GM23338 (cell line): ENCODE data around the gene ECHDC3. TPM values are rescaled to one million over a fixed set of nuclear protein-coding genes. Genes with fewer than 3 reads are reported as not detected.

Experiments used
- ATAC-seq: fragments of 200-7000 bp; cut with Tn5 transposase; 3 replicates; pipeline ENCODE4 v1.9.1; 2020
- DNase-seq: peaks from one replicate; pipeline ENCODE4 v3.0.0-alpha.2; 2015; ENCODE audit warnings: low spot score
- H2AFZ ChIP-seq: fragments of 200-600 bp; sonication (generic); 2 replicates; pipeline ENCODE4 v1.8.0; 2016; ENCODE audit warnings: antibody characterized with exemption, mild to moderate bottlenecking, moderate library complexity
- H3F3A ChIP-seq: fragments of 200-600 bp; sonication (generic); replicated peaks from 2 replicates; pipeline ENCODE4 v1.8.0; 2017; ENCODE audit warnings: antibody characterized with exemption, mixed run types, low read depth
- H3K27ac ChIP-seq: fragments of 200-600 bp; sonication (generic); 2 replicates; pipeline ENCODE4 v1.6.1; 2016; ENCODE audit warnings: low read depth
- H3K27me3 ChIP-seq: fragments of 200-600 bp; sonication (generic); 2 replicates; pipeline ENCODE4 v1.8.0; 2016; ENCODE audit warnings: mild to moderate bottlenecking, mixed run types, moderate library complexity; ENCODE audit not compliant: insufficient read depth
- H3K36me3 ChIP-seq: fragments of 200-600 bp; sonication (generic); 2 replicates; pipeline ENCODE4 v1.8.0; 2016; ENCODE audit warnings: mild to moderate bottlenecking; ENCODE audit not compliant: insufficient read depth
- H3K4me1 ChIP-seq: fragments of 200-600 bp; sonication (generic); 2 replicates; pipeline ENCODE4 v1.8.0; 2016; ENCODE audit warnings: mild to moderate bottlenecking, moderate library complexity; ENCODE audit not compliant: insufficient read depth
- H3K4me2 ChIP-seq: fragments of 200-600 bp; sonication (generic); 2 replicates; pipeline ENCODE4 v1.7.1; 2017; ENCODE audit warnings: mixed run types
- H3K4me3 ChIP-seq: fragments of 200-600 bp; sonication (generic); 2 replicates; pipeline ENCODE4 v1.6.1; 2016; ENCODE audit warnings: mixed run types
- H3K79me2 ChIP-seq: fragments of 200-600 bp; sonication (generic); replicated peaks from 2 replicates; pipeline ENCODE4 v1.8.0; 2017; ENCODE audit warnings: mild to moderate bottlenecking; ENCODE audit not compliant: insufficient read depth
- H3K9me2 ChIP-seq: fragments of 200-600 bp; sonication (generic); 2 replicates; pipeline ENCODE4 v1.8.0; 2017; ENCODE audit not compliant: insufficient read depth
- H4K20me1 ChIP-seq: fragments of 200-600 bp; sonication (generic); replicated peaks from 2 replicates; pipeline ENCODE4 v1.8.0; 2017; ENCODE audit warnings: mild to moderate bottlenecking; ENCODE audit not compliant: insufficient read depth
- H3K27ac Mint-ChIP-seq: 2 replicates; pipeline ENCODE4 v1.8.0; 2020; ENCODE audit warnings: inconsistent platforms, mild to moderate bottlenecking, moderate library complexity, mixed read lengths
- H3K27me3 Mint-ChIP-seq: 3 replicates; pipeline ENCODE4 v1.8.0; 2022; ENCODE audit warnings: low read depth, mild to moderate bottlenecking, moderate library complexity, mixed read lengths, inconsistent platforms; ENCODE audit not compliant: insufficient read depth, poor library complexity
- H3K36me3 Mint-ChIP-seq: 3 replicates; pipeline ENCODE4 v1.8.0; 2021; ENCODE audit warnings: low read depth, mild to moderate bottlenecking, inconsistent platforms, moderate library complexity, mixed read lengths
- H3K4me1 Mint-ChIP-seq: 3 replicates; pipeline ENCODE4 v1.8.0; 2020; ENCODE audit warnings: mild to moderate bottlenecking, inconsistent platforms, mixed read lengths
- H3K4me3 Mint-ChIP-seq: 3 replicates; pipeline ENCODE4 v1.8.0; 2021; ENCODE audit warnings: moderate library complexity, mild to moderate bottlenecking, inconsistent platforms, mixed read lengths
- H3K9me3 Mint-ChIP-seq: 3 replicates; pipeline ENCODE4 v1.8.0; 2020; ENCODE audit warnings: moderate library complexity, mild to moderate bottlenecking, inconsistent platforms, mixed read lengths
- CREB1 ChIP-seq: fragments of 250-450 bp; sonication (Bioruptor Pico); IDR thresholded peaks from 2 replicates; pipeline ENCODE4 v1.5.0; 2020; ENCODE audit warnings: low read depth, mild to moderate bottlenecking, moderate library complexity
- CTCF ChIP-seq, 2 experiments: fragments of 200-600 bp in 1 of 2; sonication (generic) in 1 of 2; conservative IDR thresholded peaks; 2 replicates each; pipeline versions ENCODE4 v1.5.1 to v1.6.1; 2016 to 2017; ENCODE audit warnings: antibody characterized with exemption in 2 of 2, low read depth in 2 of 2, mild to moderate bottlenecking in 2 of 2, moderate library complexity in 1 of 2
- EZH2 ChIP-seq: fragments of 200-600 bp; sonication (generic); IDR thresholded peaks from one replicate; pipeline ENCODE4 v1.8.0; 2017; ENCODE audit warnings: antibody characterized with exemption, mild to moderate bottlenecking, low read depth; ENCODE audit not compliant: unreplicated experiment
- EZH2phosphoT487 ChIP-seq: fragments of 200-600 bp; sonication (generic); IDR thresholded peaks from one replicate; pipeline ENCODE4 v1.8.1; 2018; ENCODE audit warnings: antibody characterized with exemption; ENCODE audit not compliant: unreplicated experiment
- JUNB ChIP-seq: IDR thresholded peaks from one replicate; pipeline ENCODE4 v1.6.1; 2016; ENCODE audit warnings: antibody characterized with exemption; ENCODE audit not compliant: unreplicated experiment
- POLR2AphosphoS5 ChIP-seq: IDR thresholded peaks from 2 replicates; pipeline ENCODE4 v1.6.1; 2016; ENCODE audit warnings: antibody characterized with exemption, low read depth
- REST ChIP-seq: IDR thresholded peaks from one replicate; pipeline ENCODE4 v1.6.1; 2018; ENCODE audit warnings: antibody characterized with exemption; ENCODE audit not compliant: unreplicated experiment
- STAT1 ChIP-seq: IDR thresholded peaks from one replicate; pipeline ENCODE4 v1.6.1; 2016; ENCODE audit warnings: antibody characterized with exemption; ENCODE audit not compliant: unreplicated experiment
- ZNF114 ChIP-seq: fragments of 250-450 bp; sonication (Bioruptor Pico); IDR thresholded peaks from 2 replicates; pipeline ENCODE4 v1.5.0; 2020; ENCODE audit warnings: mild to moderate bottlenecking, moderate library complexity
- ZNF331 ChIP-seq: fragments of 250-450 bp; sonication (Bioruptor Pico); IDR thresholded peaks from 2 replicates; pipeline ENCODE4 v1.5.0; 2020; ENCODE audit warnings: low read depth, mild to moderate bottlenecking, moderate library complexity
- polyA plus RNA-seq: library from polyadenylated mRNA; unstranded; fragments of >200 nt; fragmentation: Nextera tagmentation; extraction: Ambion mirVana; gene quantifications from 2 replicates; pipeline ENCODE4 v1.2.1, GENCODE V29; 2016
- total RNA-seq: library from RNA; depleted of rRNA; stranded (reverse); fragments of >200 nt; shearing (Covaris generic); gene quantifications from 2 replicates; pipeline ENCODE4 v1.2.3, GENCODE V29; 2014
- TF ChIP-seq, protein P1 (sequence below): IDR thresholded peaks from 2 replicates; pipeline ENCODE4 v1.6.1; 2016; ENCODE audit warnings: antibody characterized with exemption

The ECHDC3 gene
- total and polyA plus RNA-seq, 2 experiments from 2014 or later: 16.3 to 50.1 TPM

DNA sequence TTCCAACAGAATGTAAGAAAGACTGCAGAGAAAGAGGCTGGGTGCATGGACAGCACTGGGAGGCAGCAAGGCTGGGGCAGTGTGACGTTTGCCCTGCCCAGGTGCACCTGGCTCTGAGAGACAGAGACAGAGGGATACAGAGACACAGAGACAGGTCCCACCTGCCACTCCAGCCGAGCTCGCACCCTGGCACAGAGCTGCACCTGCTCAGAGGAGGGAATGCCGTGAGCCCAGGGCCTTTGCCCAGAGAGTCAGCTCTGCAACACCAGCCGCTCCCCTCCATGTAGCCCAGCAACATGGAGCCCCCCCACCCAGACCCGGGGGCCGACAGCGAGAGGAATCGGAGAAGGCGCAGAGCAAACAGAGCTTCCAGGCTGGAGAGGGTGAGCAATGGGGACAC is 45.7 kb downstream of the ECHDC3 start (continued):
- TF ChIP-seq CTCF (conservative IDR thresholded peaks at IDR 0.05; ENCODE audit: low read depth in 2 of 2) (no peak), ZNF114 (no peak), EZH2phosphoT487 (no peak), EZH2 (no peak), JUNB (no peak)
- TF ChIP-seq, protein P1, sequence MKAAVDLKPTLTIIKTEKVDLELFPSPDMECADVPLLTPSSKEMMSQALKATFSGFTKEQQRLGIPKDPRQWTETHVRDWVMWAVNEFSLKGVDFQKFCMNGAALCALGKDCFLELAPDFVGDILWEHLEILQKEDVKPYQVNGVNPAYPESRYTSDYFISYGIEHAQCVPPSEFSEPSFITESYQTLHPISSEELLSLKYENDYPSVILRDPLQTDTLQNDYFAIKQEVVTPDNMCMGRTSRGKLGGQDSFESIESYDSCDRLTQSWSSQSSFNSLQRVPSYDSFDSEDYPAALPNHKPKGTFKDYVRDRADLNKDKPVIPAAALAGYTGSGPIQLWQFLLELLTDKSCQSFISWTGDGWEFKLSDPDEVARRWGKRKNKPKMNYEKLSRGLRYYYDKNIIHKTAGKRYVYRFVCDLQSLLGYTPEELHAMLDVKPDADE: no peak

GRCh38 chr10:11789306-11789705 is 47.1 kb downstream of the ECHDC3 start:
- Histone ChIP-seq H3K9me2 (no peaks in the 10 kb centered on the region), H3K4me3 (no peak overlapping the region), H3K4me2 (no peak overlapping the region), H3F3A (no peaks in the 10 kb centered on the region), H3K27ac (no peak overlapping the region), H3K79me2 (no peaks in the 10 kb centered on the region), H3K27me3 (no peaks in the 10 kb centered on the region), H2AFZ (no peak overlapping the region), H4K20me1 (no peaks in the 10 kb centered on the region), H3K36me3 (no peaks in the 10 kb centered on the region; the same call in 1 of the 2 replicates), H3K4me1 (no peaks in the 10 kb centered on the region)
- H3K27ac Mint-ChIP-seq: no peak overlapping the region
- DNase-seq (no peak), ATAC-seq (no peak)
- peaks cover 6% of the 10 kb centered on the region for H3K9me3 Mint-ChIP-seq
- H3K36me3 Mint-ChIP-seq: peaks cover 6% of the 10 kb centered on the region; the same call in 2 of the 3 replicates
- peaks cover 3% of the 10 kb centered on the region for H3K27me3 Mint-ChIP-seq
- H3K4me1 Mint-ChIP-seq: no peaks in the 10 kb centered on the region; the same call in 2 of the 3 replicates
- H3K4me3 Mint-ChIP-seq: no peak overlapping the region
- TF ChIP-seq CREB1 (CRISPR knock-in tag) (no peak), CTCF (conservative IDR thresholded peaks at IDR 0.05; ENCODE audit: low read depth in 2 of 2) (no peak), EZH2phosphoT487 (no peak), POLR2AphosphoS5 (no peak), STAT1 (no peak), ZNF331 (CRISPR knock-in tag) (no peak), JUNB (no peak), REST (no peak), ZNF114 (no peak), EZH2 (no peak)
- TF ChIP-seq, protein P1: no peak
